ENCODE results near the gene FSTL5.

Gene FSTL5

DNA sequence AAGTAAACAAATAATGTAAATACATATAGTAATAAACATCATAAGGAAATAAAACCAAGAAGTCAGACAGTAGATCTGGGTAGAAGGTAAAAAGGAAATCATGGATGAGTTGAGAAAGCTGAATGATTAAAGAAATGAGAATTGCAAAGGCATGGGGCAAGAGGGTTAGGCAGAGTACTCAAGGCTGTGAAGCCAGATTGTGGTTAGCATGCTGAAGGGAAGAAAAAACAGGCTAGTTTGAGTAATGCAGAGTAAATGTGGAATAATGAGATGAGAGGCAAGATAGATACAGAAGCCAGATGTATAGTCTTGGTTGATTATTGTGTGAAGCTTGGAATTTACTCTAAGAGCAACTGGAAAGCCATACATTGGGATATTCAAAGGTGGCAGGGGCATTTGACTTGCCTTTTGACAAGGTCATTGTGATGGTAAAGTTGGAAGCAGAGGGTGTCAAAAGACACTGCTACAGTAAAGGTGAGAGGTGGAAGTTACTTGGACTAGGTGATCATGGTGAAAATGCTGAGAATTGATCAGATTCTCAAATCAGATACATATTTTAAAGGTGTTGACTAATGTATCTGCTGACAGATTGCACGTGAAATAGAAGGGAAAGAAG is 307.0 kb downstream of the FSTL5 start:
- Histone ChIP-seq H3K27me3 (ENCODE audit: control insufficient read depth, insufficient read depth, low read length) (no peaks in the 10 kb centered on the region), H3K9me3 (ENCODE audit: control insufficient read depth, insufficient read depth, low read length) (no peaks in the 10 kb centered on the region), H3K27ac (ENCODE audit: low read length) (no peak overlapping the region), H3K4me3 (ENCODE audit: low read length) (no peak overlapping the region), H3K4me1 (ENCODE audit: control insufficient read depth, insufficient read depth, low read length) (peaks cover 4% of the 10 kb centered on the region; the same call in 1 of the 2 replicates), H3K36me3 (ENCODE audit: control insufficient read depth, insufficient read depth, low read length) (no peaks in the 10 kb centered on the region)
- WGBS (ENCODE audit: insufficient coverage, insufficient read length): no CpG with 5 or more reads among the region's 1 CpG
- no peak for DNase-seq (ENCODE audit: low read depth, low spot score)

GRCh38 chr4:161850631-161851030 is 313.2 kb downstream of the FSTL5 start:
- no peaks in the 10 kb centered on the region for H3K9me3 ChIP-seq (ENCODE audit: control insufficient read depth, insufficient read depth, low read length)
- no peak overlapping the region for H3K4me3 ChIP-seq (ENCODE audit: low read length)
- WGBS (ENCODE audit: insufficient coverage, insufficient read length): no CpG with 5 or more reads among the region's 1 CpG
- no peak for DNase-seq (ENCODE audit: low read depth, low spot score)
- no peaks in the 10 kb centered on the region for H3K36me3 ChIP-seq (ENCODE audit: control insufficient read depth, insufficient read depth, low read length)
- H3K27ac ChIP-seq (ENCODE audit: low read length): no peak overlapping the region
- H3K4me1 ChIP-seq (ENCODE audit: control insufficient read depth, insufficient read depth, low read length): no peaks in the 10 kb centered on the region
- H3K27me3 ChIP-seq (ENCODE audit: control insufficient read depth, insufficient read depth, low read length): no peaks in the 10 kb centered on the region

DNA sequence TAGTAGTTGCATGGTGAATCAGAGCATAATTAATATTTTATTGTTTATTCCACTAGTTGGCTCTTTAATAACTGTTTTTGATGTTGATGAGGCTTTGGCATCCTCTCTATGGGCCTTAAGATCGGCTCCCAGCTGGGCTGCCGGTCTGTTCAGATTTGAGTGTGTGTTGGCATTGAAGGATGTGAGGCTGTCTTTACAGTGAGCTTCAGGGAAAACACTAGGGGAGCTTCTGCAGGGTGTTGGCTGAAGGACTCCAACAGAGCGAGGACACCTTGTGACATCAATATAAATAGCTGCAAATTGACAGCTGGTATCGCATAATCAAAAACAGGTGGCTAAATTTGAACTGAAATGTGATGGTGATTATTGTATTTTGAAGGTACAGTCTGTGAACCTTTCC is 322.0 kb downstream of the FSTL5 start:
- H3K36me3 ChIP-seq (ENCODE audit: control insufficient read depth, insufficient read depth, low read length): no peaks in the 10 kb centered on the region
- no peak overlapping the region for H3K27ac ChIP-seq (ENCODE audit: low read length)
- no peaks in the 10 kb centered on the region for H3K27me3 ChIP-seq (ENCODE audit: control insufficient read depth, insufficient read depth, low read length)
- no peak overlapping the region for H3K4me3 ChIP-seq (ENCODE audit: low read length)
- no CpG with 5 or more reads among the region's 4 CpGs for WGBS (ENCODE audit: insufficient coverage, insufficient read length)
- no peak for DNase-seq (ENCODE audit: low read depth, low spot score)
- no peaks in the 10 kb centered on the region for H3K4me1 ChIP-seq (ENCODE audit: control insufficient read depth, insufficient read depth, low read length)
- H3K9me3 ChIP-seq (ENCODE audit: control insufficient read depth, insufficient read depth, low read length): no peaks in the 10 kb centered on the region

GRCh38 chr4:161829591-161829990 is 334.2 kb downstream of the FSTL5 start:
- no peak overlapping the region for H3K4me3 ChIP-seq (ENCODE audit: low read length)
- H3K36me3 ChIP-seq (ENCODE audit: control insufficient read depth, insufficient read depth, low read length): no peaks in the 10 kb centered on the region
- DNase-seq (ENCODE audit: low read depth, low spot score): no peak
- no peak overlapping the region for H3K27ac ChIP-seq (ENCODE audit: low read length)
- H3K4me1 ChIP-seq (ENCODE audit: control insufficient read depth, insufficient read depth, low read length): no peaks in the 10 kb centered on the region; the same call in 1 of the 2 replicates
- H3K27me3 ChIP-seq (ENCODE audit: control insufficient read depth, insufficient read depth, low read length): no peaks in the 10 kb centered on the region
- no peaks in the 10 kb centered on the region for H3K9me3 ChIP-seq (ENCODE audit: control insufficient read depth, insufficient read depth, low read length)

GRCh38 chr4:161828061-161828460 is 335.7 kb downstream of the FSTL5 start:
- H3K9me3 ChIP-seq (ENCODE audit: control insufficient read depth, insufficient read depth, low read length): no peaks in the 10 kb centered on the region
- no peaks in the 10 kb centered on the region for H3K27me3 ChIP-seq (ENCODE audit: control insufficient read depth, insufficient read depth, low read length)
- H3K27ac ChIP-seq (ENCODE audit: low read length): no peak overlapping the region
- no peaks in the 10 kb centered on the region; the same call in 1 of the 2 replicates for H3K4me1 ChIP-seq (ENCODE audit: control insufficient read depth, insufficient read depth, low read length)
- H3K36me3 ChIP-seq (ENCODE audit: control insufficient read depth, insufficient read depth, low read length): no peaks in the 10 kb centered on the region
- no CpG with 5 or more reads among the region's 1 CpG for WGBS (ENCODE audit: insufficient coverage, insufficient read length)
- DNase-seq (ENCODE audit: low read depth, low spot score): no peak
- no peak overlapping the region for H3K4me3 ChIP-seq (ENCODE audit: low read length)

- H3K9me3 ChIP-seq (ENCODE audit: control insufficient read depth, insufficient read depth, low read length): peaks cover 4% of the 10 kb centered on the region
- no peak overlapping the region for H3K27ac ChIP-seq (ENCODE audit: low read length)
- no CpG with 5 or more reads among the region's 3 CpGs for WGBS (ENCODE audit: insufficient coverage, insufficient read length)
- DNase-seq (ENCODE audit: low read depth, low spot score): no peak
- no peak overlapping the region for H3K4me3 ChIP-seq (ENCODE audit: low read length)
- H3K27me3 ChIP-seq (ENCODE audit: control insufficient read depth, insufficient read depth, low read length): no peaks in the 10 kb centered on the region
- H3K4me1 ChIP-seq (ENCODE audit: control insufficient read depth, insufficient read depth, low read length): no peaks in the 10 kb centered on the region; the same call in 1 of the 2 replicates
- no peaks in the 10 kb centered on the region for H3K36me3 ChIP-seq (ENCODE audit: control insufficient read depth, insufficient read depth, low read length)
These were observed 336.8 kb downstream of the FSTL5 start for GRCh38 chr4:161827013-161827412.

GRCh38 chr4:161823450-161823849 is 340.4 kb downstream of the FSTL5 start:
- WGBS (ENCODE audit: insufficient coverage, insufficient read length): no CpG with 5 or more reads among the region's 1 CpG
- Histone ChIP-seq H3K4me1 (ENCODE audit: control insufficient read depth, insufficient read depth, low read length) (no peaks in the 10 kb centered on the region; the same call in 1 of the 2 replicates), H3K27me3 (ENCODE audit: control insufficient read depth, insufficient read depth, low read length) (no peaks in the 10 kb centered on the region), H3K4me3 (ENCODE audit: low read length) (no peak overlapping the region), H3K27ac (ENCODE audit: low read length) (no peak overlapping the region), H3K36me3 (ENCODE audit: control insufficient read depth, insufficient read depth, low read length) (no peaks in the 10 kb centered on the region), H3K9me3 (ENCODE audit: control insufficient read depth, insufficient read depth, low read length) (peaks cover 4% of the 10 kb centered on the region)
- DNase-seq (ENCODE audit: low read depth, low spot score): no peak

GRCh38 chr4:161822174-161822573 is 341.6 kb downstream of the FSTL5 start:
- no CpG with 5 or more reads among the region's 1 CpG for WGBS (ENCODE audit: insufficient coverage, insufficient read length)

GRCh38 chr4:161817914-161818313 is 345.9 kb downstream of the FSTL5 start:
- Histone ChIP-seq H3K4me1 (ENCODE audit: control insufficient read depth, insufficient read depth, low read length) (no peaks in the 10 kb centered on the region), H3K27ac (ENCODE audit: low read length) (no peak overlapping the region), H3K36me3 (ENCODE audit: control insufficient read depth, insufficient read depth, low read length) (no peaks in the 10 kb centered on the region), H3K4me3 (ENCODE audit: low read length) (no peak overlapping the region), H3K9me3 (ENCODE audit: control insufficient read depth, insufficient read depth, low read length) (peaks cover 4% of the 10 kb centered on the region), H3K27me3 (ENCODE audit: control insufficient read depth, insufficient read depth, low read length) (no peaks in the 10 kb centered on the region)
- DNase-seq (ENCODE audit: low read depth, low spot score): no peak
- no CpG with 5 or more reads among the region's 11 CpGs for WGBS (ENCODE audit: insufficient coverage, insufficient read length)

More at GRCh38 chr4:161822174-161822573, 341.6 kb downstream of the FSTL5 start:
- H3K27me3 ChIP-seq (ENCODE audit: control insufficient read depth, insufficient read depth, low read length): no peaks in the 10 kb centered on the region
- no peaks in the 10 kb centered on the region; the same call in 1 of the 2 replicates for H3K4me1 ChIP-seq (ENCODE audit: control insufficient read depth, insufficient read depth, low read length)
- H3K36me3 ChIP-seq (ENCODE audit: control insufficient read depth, insufficient read depth, low read length): no peaks in the 10 kb centered on the region
- peaks cover 4% of the 10 kb centered on the region for H3K9me3 ChIP-seq (ENCODE audit: control insufficient read depth, insufficient read depth, low read length)
- H3K4me3 ChIP-seq (ENCODE audit: low read length): no peak overlapping the region
- H3K27ac ChIP-seq (ENCODE audit: low read length): no peak overlapping the region
- DNase-seq (ENCODE audit: low read depth, low spot score): no peak

DNA sequence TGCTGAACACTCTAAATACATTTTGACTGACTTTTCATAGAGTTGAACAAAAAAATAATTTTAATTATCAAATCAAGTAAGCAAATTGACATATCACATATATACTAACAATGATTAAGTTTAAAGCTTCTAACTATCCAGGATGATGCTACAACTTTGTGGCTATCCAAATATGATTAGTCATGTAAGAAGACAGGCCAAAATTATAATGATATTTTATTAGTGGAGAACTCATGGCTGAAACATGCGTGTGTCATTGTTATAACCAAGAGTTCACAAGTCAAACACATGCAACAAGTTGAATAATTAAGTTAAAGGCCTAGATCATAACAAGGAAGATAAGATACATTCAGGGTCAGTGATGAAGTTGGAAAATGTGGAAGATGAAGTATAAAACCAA is 346.8 kb downstream of the FSTL5 start:
- no peaks in the 10 kb centered on the region for H3K4me1 ChIP-seq (ENCODE audit: control insufficient read depth, insufficient read depth, low read length)
- H3K27me3 ChIP-seq (ENCODE audit: control insufficient read depth, insufficient read depth, low read length): no peaks in the 10 kb centered on the region
- no peak overlapping the region for H3K27ac ChIP-seq (ENCODE audit: low read length)
- DNase-seq (ENCODE audit: low read depth, low spot score): no peak
- no peaks in the 10 kb centered on the region for H3K36me3 ChIP-seq (ENCODE audit: control insufficient read depth, insufficient read depth, low read length)
- no peaks in the 10 kb centered on the region for H3K9me3 ChIP-seq (ENCODE audit: control insufficient read depth, insufficient read depth, low read length)
- WGBS (ENCODE audit: insufficient coverage, insufficient read length): no CpG with 5 or more reads among the region's 1 CpG
- H3K4me3 ChIP-seq (ENCODE audit: low read length): no peak overlapping the region

- no peaks in the 10 kb centered on the region for H3K27me3 ChIP-seq (ENCODE audit: control insufficient read depth, insufficient read depth, low read length)
- no peaks in the 10 kb centered on the region for H3K36me3 ChIP-seq (ENCODE audit: control insufficient read depth, insufficient read depth, low read length)
- WGBS (ENCODE audit: insufficient coverage, insufficient read length): no CpG with 5 or more reads among the region's 1 CpG
- no peak overlapping the region for H3K27ac ChIP-seq (ENCODE audit: low read length)
- no peak for DNase-seq (ENCODE audit: low read depth, low spot score)
- H3K9me3 ChIP-seq (ENCODE audit: control insufficient read depth, insufficient read depth, low read length): no peaks in the 10 kb centered on the region
- H3K4me3 ChIP-seq (ENCODE audit: low read length): no peak overlapping the region
- H3K4me1 ChIP-seq (ENCODE audit: control insufficient read depth, insufficient read depth, low read length): no peaks in the 10 kb centered on the region
These were observed 348.0 kb downstream of the FSTL5 start for GRCh38 chr4:161815841-161816240.
